GM12878 (cell line): ENCODE results near the gene SLFNL1. TPM values are rescaled to one million over a fixed set of nuclear protein-coding genes. Genes with fewer than 3 reads are reported as not detected.
A peak's percentile ranks its signal among the peaks of the same experiment; 100 is the strongest.

Experiments
- ATF3 ChIP-seq: IDR thresholded peaks from 2 replicates; pipeline ENCODE4 v1.6.1; 2011; ENCODE audit warnings: low read depth, mild to moderate bottlenecking, low read length, moderate library complexity, borderline replicate concordance; ENCODE audit errors: extremely low read depth
- BCL3 ChIP-seq: IDR thresholded peaks from 2 replicates; pipeline ENCODE4 v1.6.1; 2011; ENCODE audit warnings: borderline replicate concordance, low read depth, mild to moderate bottlenecking, moderate library complexity, low read length; ENCODE audit not compliant: insufficient read depth, poor library complexity, severe bottlenecking
- CHD1 ChIP-seq: IDR thresholded peaks from 2 replicates; pipeline ENCODE4 v1.6.1; 2012; ENCODE audit warnings: low read depth, low read length, improper control_type of control experiment
- CHD2 ChIP-seq: IDR thresholded peaks from 2 replicates; pipeline ENCODE4 v1.6.1; 2011; ENCODE audit warnings: low read depth, low read length, improper control_type of control experiment, borderline replicate concordance
- CHD4 ChIP-seq: fragments of 200-600 bp; sonication (generic); IDR thresholded peaks from 2 replicates; pipeline ENCODE4 v1.6.1; 2016; ENCODE audit warnings: mild to moderate bottlenecking
- DPF2 ChIP-seq: fragments of 450-650 bp; IDR thresholded peaks from 2 replicates; pipeline ENCODE4 v1.6.1; 2017; ENCODE audit warnings: mild to moderate bottlenecking
- HDAC2 ChIP-seq: fragments of 200-600 bp; sonication (generic); IDR thresholded peaks from 2 replicates; pipeline ENCODE4 v1.6.1; 2017
- HDGF ChIP-seq: fragments of 450-650 bp; IDR thresholded peaks from 2 replicates; pipeline ENCODE4 v1.6.1; 2016; ENCODE audit warnings: antibody characterized with exemption
- MTA3 ChIP-seq: IDR thresholded peaks from 2 replicates; pipeline ENCODE4 v1.6.1; 2012; ENCODE audit warnings: low read length, inconsistent platforms, borderline replicate concordance
- MXI1 ChIP-seq: fragments of 150-350 bp; IDR thresholded peaks from 2 replicates; pipeline ENCODE4 v1.6.1; 2011; ENCODE audit warnings: low read depth, mild to moderate bottlenecking, inconsistent platforms, low read length, improper control_type of control experiment
- MYB ChIP-seq: fragments of 150-350 bp; IDR thresholded peaks from 2 replicates; pipeline ENCODE4 v1.6.1; 2014; ENCODE audit warnings: mild to moderate bottlenecking, low read depth, low read length, borderline replicate concordance
- PBX3 ChIP-seq: IDR thresholded peaks from 2 replicates; pipeline ENCODE4 v1.6.1; 2011; ENCODE audit warnings: mild to moderate bottlenecking, low read depth, low read length, moderate library complexity; ENCODE audit not compliant: insufficient replicate concordance
- POLR2AphosphoS2 ChIP-seq: IDR thresholded peaks from 2 replicates; pipeline ENCODE4 v1.6.1; 2011; ENCODE audit warnings: low read depth, mild to moderate bottlenecking, low read length, improper control_type of control experiment, moderate library complexity
- SMC3 ChIP-seq: IDR thresholded peaks from 2 replicates; pipeline ENCODE4 v1.6.1; 2011; ENCODE audit warnings: low read length, improper control_type of control experiment, borderline replicate concordance
- SP1 ChIP-seq: IDR thresholded peaks from one replicate; pipeline ENCODE4 v1.6.1; 2011; ENCODE audit warnings: low read depth, low read length
- SREBF1 ChIP-seq: IDR thresholded peaks from 2 replicates; pipeline ENCODE4 v1.6.1; 2012; ENCODE audit warnings: mild to moderate bottlenecking, low read length
- USF1 ChIP-seq: IDR thresholded peaks from 2 replicates; pipeline ENCODE4 v1.6.1; 2011; ENCODE audit warnings: borderline replicate concordance, low read depth, mild to moderate bottlenecking, moderate library complexity, mixed read lengths, low read length; ENCODE audit not compliant: insufficient read depth; ENCODE audit errors: extremely low read length
- USF2 ChIP-seq: IDR thresholded peaks from 2 replicates; pipeline ENCODE4 v1.6.1; 2011; ENCODE audit warnings: low read depth, low read length, improper control_type of control experiment, borderline replicate concordance
- YBX1 ChIP-seq: fragments of 450-650 bp; IDR thresholded peaks from 2 replicates; pipeline ENCODE4 v1.6.1; 2016; ENCODE audit warnings: antibody characterized with exemption
- YY1 ChIP-seq: IDR thresholded peaks from 2 replicates; pipeline ENCODE4 v1.6.1; 2011; ENCODE audit warnings: low read depth, mild to moderate bottlenecking, low read length
- polyA plus RNA-seq, 11 experiments: library from polyadenylated mRNA; depleted of rRNA in 4 of 11; unstranded in 6 of 11; stranded (reverse) in 5 of 11; fragments of >200 nt; fragmentation: Nextera tagmentation in 4 of 11; fragmentation: Illumina TruSeq in 1 of 11; extraction: Ambion mirVana in 4 of 11; extraction: Trizol in 1 of 11; gene quantifications; 1 replicate in 1 of 11; 2 replicates in 10 of 11; pipeline versions ENCODE4 v1.2.1 to v1.2.3, GENCODE V29; 2011 to 2016; ENCODE audit warnings: inconsistent platforms in 2 of 11, missing spikeins in 2 of 11, low read depth in 1 of 11
- total RNA-seq, 4 experiments: library from RNA; depleted of rRNA in 3 of 4; stranded (reverse); fragments of >200 nt in 3 of 4; fragmentation: Illumina TruSeq in 1 of 4; extraction: Trizol in 1 of 4; gene quantifications; 2 replicates each; pipeline versions ENCODE4 v1.2.1 to v1.2.3, GENCODE V29; 2013 to 2021
- TF ChIP-seq, protein P1 (sequence below): IDR thresholded peaks from 2 replicates; pipeline ENCODE4 v1.6.1; 2012; ENCODE audit warnings: low read depth, low read length, improper control_type of control experiment
- TF ChIP-seq, protein P2 (sequence below): fragments of 150-350 bp; IDR thresholded peaks from 2 replicates; pipeline ENCODE4 v1.6.1; 2014; ENCODE audit warnings: mild to moderate bottlenecking, low read depth, low read length

Gene SLFNL1
- total and polyA plus RNA-seq, 10 of the 15 experiments (the other 5 are each of a cell fraction or from before 2014, with no cell fraction given): 0.05 to 0.98 (median 0.16) TPM; not detected in 2

- TF ChIP-seq PBX3: peak; percentile 29
- peak; percentile 83 for TF ChIP-seq USF2
- TF ChIP-seq USF1: peak; percentile 86
- no peak for TF ChIP-seq YBX1
- TF ChIP-seq ATF3: peak; percentile 35; the same call in 1 of the 2 replicates
- no peak for TF ChIP-seq MYB
- peak; percentile 26; the same call in 1 of the 2 replicates for TF ChIP-seq SMC3
- TF ChIP-seq, protein P1, sequence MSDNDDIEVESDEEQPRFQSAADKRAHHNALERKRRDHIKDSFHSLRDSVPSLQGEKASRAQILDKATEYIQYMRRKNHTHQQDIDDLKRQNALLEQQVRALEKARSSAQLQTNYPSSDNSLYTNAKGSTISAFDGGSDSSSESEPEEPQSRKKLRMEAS: peak; percentile 95
- TF ChIP-seq CHD2: no peak
- TF ChIP-seq DPF2: peak; percentile 80
- no peak for TF ChIP-seq SP1
- peak; percentile 93 for TF ChIP-seq MXI1
- peak; percentile 26; the same call in 1 of the 2 replicates for TF ChIP-seq HDGF
- no peak for TF ChIP-seq POLR2AphosphoS2
- no peak for TF ChIP-seq CHD4
- no peak for TF ChIP-seq CHD1
- TF ChIP-seq MTA3: no peak
- peak; percentile 23 for TF ChIP-seq BCL3
- no peak for TF ChIP-seq SREBF1
- TF ChIP-seq YY1: peak; percentile 61; the same call in 1 of the 2 replicates
- TF ChIP-seq HDAC2: no peak
- TF ChIP-seq, protein P2, sequence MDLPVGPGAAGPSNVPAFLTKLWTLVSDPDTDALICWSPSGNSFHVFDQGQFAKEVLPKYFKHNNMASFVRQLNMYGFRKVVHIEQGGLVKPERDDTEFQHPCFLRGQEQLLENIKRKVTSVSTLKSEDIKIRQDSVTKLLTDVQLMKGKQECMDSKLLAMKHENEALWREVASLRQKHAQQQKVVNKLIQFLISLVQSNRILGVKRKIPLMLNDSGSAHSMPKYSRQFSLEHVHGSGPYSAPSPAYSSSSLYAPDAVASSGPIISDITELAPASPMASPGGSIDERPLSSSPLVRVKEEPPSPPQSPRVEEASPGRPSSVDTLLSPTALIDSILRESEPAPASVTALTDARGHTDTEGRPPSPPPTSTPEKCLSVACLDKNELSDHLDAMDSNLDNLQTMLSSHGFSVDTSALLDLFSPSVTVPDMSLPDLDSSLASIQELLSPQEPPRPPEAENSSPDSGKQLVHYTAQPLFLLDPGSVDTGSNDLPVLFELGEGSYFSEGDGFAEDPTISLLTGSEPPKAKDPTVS: no peak
These were observed 17.8 kb downstream of the SLFNL1 start (continued) for GRCh38 chr1:41003640-41004220.
